ENCODE data around the gene C4orf50.

DNA sequence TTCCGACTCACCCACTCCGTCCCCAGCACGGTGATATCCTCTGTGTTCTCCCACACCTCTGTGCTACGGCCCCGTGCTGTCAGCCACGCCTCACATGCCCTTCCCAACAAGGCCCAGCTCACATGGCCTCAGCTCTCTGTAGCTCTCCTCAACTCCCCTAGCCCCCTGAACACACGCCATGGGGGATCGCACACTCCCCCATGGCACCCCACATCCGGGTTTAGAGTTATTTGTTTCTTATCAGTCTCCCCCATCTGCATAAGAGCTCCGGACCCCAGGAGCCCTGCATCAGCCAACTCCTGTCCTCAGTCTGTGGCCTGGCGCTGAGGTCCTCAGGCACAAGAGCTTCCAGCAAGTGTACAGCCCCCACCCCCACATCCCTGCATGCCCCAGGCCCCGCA lies 7.0 kb downstream of the C4orf50 start:
- TF ChIP-seq REST (IDR thresholded peaks at IDR 0.05; ENCODE audit: unreplicated experiment) (no peak), POLR2AphosphoS5 (IDR thresholded peaks at IDR 0.05; ENCODE audit: low read depth) (no peak), EZH2phosphoT487 (IDR thresholded peaks at IDR 0.05; ENCODE audit: unreplicated experiment) (no peak), CTCF (conservative IDR thresholded peaks at IDR 0.05; ENCODE audit: low read depth in 2 of 2) (no peak), ZNF331 (CRISPR knock-in tag; IDR thresholded peaks at IDR 0.05; ENCODE audit: low read depth) (no peak), EZH2 (IDR thresholded peaks at IDR 0.05; ENCODE audit: low read depth, unreplicated experiment) (no peak), ZNF462 (CRISPR knock-in tag; IDR thresholded peaks at IDR 0.05) (no peak), JUNB (IDR thresholded peaks at IDR 0.05; ENCODE audit: unreplicated experiment) (no peak), CREB1 (CRISPR knock-in tag; IDR thresholded peaks at IDR 0.05; ENCODE audit: low read depth) (no peak), ETS1 (IDR thresholded peaks at IDR 0.05) (no peak), NANOG (IDR thresholded peaks at IDR 0.05; ENCODE audit: borderline replicate concordance) (no peak)

All from GM23338 (cell line).